GM21367 (cell line): Measurements from ENCODE around the gene GPR146.
"Not testable (repeated sequence)": the region's sequence is repeated elsewhere in the genome, so short reads cannot be mapped to it uniquely, and the experiment has no call there.

Experiments
- ATAC-seq: cut with Tn5 transposase; IDR thresholded peaks from one replicate; pipeline ENCODE4 v1.9.1; 2021; ENCODE audit not compliant: unreplicated experiment

GPR146 gene

GRCh38 chr7:1044189-1045068 is at the start of gene GPR146:
TSS of gene GPR146 (plus strand) at chr7:1044546. CDS start at chr7:1057516, 12,970 bp downstream.
- ATAC-seq: peak; percentile 73

- no peak for ATAC-seq
Observed at GRCh38 chr7:994592-995308, 49.6 kb upstream of the GPR146 start.

- ATAC-seq: no peak
Observed at GRCh38 chr7:995571-995970, 48.8 kb upstream of the GPR146 start.

- ATAC-seq: no peak
Observed at GRCh38 chr7:996079-996872, 48.1 kb upstream of the GPR146 start.

DNA sequence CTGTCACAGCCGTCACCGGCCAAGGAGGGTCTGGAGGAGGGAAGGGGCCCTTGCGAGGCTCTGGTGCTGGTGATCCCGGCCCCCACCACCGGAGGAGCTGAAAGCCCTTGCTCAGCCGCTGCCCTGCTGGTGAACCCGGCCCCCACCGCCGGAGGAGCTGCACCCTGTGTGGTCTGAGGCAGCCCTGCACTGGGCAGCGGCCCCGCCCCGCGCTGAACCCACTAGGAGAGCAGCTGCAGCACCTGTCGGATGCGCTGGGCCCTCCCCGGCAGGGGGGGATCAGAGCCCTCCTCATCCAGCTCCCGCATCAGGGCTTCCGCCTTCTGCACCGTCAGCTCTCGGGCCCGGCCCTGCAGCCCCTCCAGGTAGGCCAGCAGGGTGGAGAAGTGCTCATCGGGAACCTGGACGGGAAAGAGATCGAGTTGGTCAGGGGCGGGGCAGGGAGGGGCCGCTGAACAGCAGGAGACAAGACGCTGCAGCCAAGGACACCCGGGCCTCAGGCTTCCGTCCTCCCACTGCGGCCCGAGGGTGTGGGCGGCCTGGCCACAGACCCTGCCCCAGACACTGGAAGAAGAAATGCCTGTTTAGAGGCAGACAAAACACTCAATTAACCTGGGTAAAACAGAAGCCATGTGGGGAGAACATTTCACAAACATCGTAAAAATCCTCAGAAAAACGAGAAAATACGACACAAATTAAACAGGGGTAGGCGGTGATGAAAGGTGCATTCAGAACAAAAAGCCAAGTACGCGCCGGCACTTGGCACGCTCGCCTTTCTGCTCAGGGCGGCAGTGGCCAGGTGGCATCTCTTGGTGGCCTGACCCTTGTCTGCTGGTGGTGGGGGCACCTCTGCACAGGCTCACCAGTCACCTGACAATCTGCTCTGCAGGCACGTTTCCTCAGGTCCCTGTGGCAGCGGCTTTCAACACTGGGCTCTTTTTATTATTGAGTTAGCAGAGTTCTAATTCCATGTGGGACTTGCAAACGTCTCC is 46.6 kb upstream of the GPR146 start:
- no peak for ATAC-seq

DNA sequence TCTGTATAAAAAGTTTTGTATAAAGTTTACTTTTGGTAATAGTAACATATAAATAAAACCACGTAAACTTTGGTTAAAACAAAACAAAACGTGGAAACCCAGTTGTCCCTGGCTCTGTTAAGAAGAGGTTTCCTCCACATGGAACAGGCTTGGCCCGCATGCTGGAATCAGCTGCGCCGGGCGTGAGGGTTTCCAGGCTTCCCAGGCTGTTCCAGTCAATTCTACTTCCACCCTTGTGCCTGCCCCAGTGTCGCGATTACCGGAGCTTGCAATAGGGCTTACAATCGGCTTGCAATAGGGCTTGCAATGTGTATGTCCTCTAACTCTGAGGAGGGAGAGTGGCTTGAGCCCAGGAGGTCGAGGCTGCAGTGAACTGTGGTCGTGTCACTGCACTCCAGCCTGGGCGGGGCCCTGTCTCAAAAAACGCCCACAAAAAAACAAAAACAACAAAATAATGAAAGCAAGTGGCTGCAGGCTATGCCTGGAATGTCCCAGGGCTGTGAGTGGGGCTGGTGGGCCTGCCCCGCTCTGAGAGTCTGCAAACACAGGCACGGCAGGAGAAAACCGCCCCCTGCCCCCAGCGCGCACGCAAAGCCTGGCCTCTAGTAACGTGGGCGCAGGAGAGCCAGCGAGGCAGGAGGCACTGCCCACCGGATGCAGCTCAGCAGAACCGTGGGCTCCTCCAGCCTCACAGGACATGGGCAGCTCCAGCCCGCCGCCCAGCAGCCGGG is 45.0 kb upstream of the GPR146 start:
- ATAC-seq: no peak

GRCh38 chr7:999941-1000935 is 44.1 kb upstream of the GPR146 start:
- ATAC-seq: no peak

GRCh38 chr7:1001069-1001770 is 43.1 kb upstream of the GPR146 start:
- not testable (repeated sequence) for ATAC-seq

GRCh38 chr7:1002026-1002425 is 42.3 kb upstream of the GPR146 start:
- ATAC-seq: not testable (repeated sequence)

- ATAC-seq: not testable (repeated sequence)
Observed at GRCh38 chr7:1002445-1002844, 41.9 kb upstream of the GPR146 start.

GRCh38 chr7:1004018-1004852 is 40.1 kb upstream of the GPR146 start:
- no peak for ATAC-seq

GRCh38 chr7:1005303-1005702 is 39.0 kb upstream of the GPR146 start:
- no peak for ATAC-seq

DNA sequence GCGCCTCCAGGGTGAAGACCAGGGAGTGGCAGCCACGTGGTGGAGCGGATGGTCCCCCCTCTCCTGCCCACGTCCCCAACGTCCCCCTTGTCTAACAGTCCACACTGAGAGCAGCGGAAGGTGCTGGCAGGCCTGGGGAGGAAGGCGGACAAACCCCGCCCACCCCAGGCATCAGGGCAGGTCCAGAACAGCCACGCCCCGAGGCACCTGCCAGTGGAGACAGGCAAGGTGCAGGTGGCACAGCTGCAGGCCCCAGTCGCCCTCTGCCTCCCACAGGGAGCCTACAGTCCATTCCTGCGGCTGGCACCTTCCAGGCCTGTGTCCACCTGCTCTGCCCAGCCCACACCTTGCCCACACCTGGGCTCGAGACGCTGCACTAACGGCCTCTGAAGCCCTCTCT is 36.4 kb upstream of the GPR146 start:
- no peak for ATAC-seq

GRCh38 chr7:1008733-1009363 is 35.5 kb upstream of the GPR146 start:
- no peak for ATAC-seq

- ATAC-seq: no peak
Observed at GRCh38 chr7:1009747-1010146, 34.6 kb upstream of the GPR146 start.

GRCh38 chr7:1010226-1010625 is 34.1 kb upstream of the GPR146 start:
- ATAC-seq: no peak
